Measurements from ENCODE around the gene RANBP1.

DNA sequence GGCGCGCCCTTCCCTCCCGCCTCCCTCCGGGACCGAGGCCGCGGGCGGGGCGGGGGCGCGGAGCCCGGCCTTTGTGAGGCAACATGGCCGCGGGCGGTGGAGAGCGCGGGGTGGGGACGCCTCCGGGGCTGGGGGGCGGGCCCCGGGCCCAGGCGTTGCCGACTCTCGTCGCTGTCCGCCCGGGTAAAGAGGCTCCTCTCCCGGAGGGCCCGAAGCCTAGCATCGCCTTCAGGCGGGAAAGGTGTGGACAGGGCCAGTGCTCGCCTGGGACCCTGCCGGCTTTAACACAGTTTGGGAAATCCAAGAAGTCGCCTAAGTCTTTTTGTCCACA is 35.5 kb upstream of the RANBP1 start:
- no peak for TF ChIP-seq ELF4 (IDR thresholded peaks at IDR 0.05)
- no peak for TF ChIP-seq ARNT (IDR thresholded peaks at IDR 0.05)
- no peak for TF ChIP-seq ZNF384 (IDR thresholded peaks at IDR 0.05)
- no peak for TF ChIP-seq TARDBP (IDR thresholded peaks at IDR 0.05)
- TF ChIP-seq L3MBTL2 (conservative IDR thresholded peaks at IDR 0.05), result no peak
- no peak for TF ChIP-seq BHLHE40 (IDR thresholded peaks at IDR 0.05; ENCODE audit: borderline replicate concordance)
- TF ChIP-seq SUZ12 (IDR thresholded peaks at IDR 0.05), result no peak
- peak; percentile 1; the same call in 1 of the 2 replicates for TF ChIP-seq FOXM1 (IDR thresholded peaks at IDR 0.05; ENCODE audit: borderline replicate concordance)
- no peak for TF ChIP-seq LEF1 (IDR thresholded peaks at IDR 0.05; ENCODE audit: borderline replicate concordance)

All from HEK293T (cell line).